Testis (tissue), 2 donors: ENCODE measurements around the gene EHD4.

Experiments
- POLR2A ChIP-seq: fragments of 450-650 bp; IDR thresholded peaks from one replicate; pipeline ENCODE4 v1.6.1; 2017; ENCODE audit warnings: antibody characterized with exemption, mild to moderate bottlenecking, moderate library complexity
- TF ChIP-seq, protein P1 (sequence below), 3 experiments: fragments of 450-650 bp in 2 of 3; fragments of 200-600 bp in 1 of 3; sonication (generic) in 1 of 3; IDR thresholded peaks; one replicate each; pipeline ENCODE4 v1.5.1; 2016 to 2019; ENCODE audit warnings: antibody characterized with exemption in 3 of 3, mild to moderate bottlenecking in 2 of 3, moderate library complexity in 1 of 3

DNA sequence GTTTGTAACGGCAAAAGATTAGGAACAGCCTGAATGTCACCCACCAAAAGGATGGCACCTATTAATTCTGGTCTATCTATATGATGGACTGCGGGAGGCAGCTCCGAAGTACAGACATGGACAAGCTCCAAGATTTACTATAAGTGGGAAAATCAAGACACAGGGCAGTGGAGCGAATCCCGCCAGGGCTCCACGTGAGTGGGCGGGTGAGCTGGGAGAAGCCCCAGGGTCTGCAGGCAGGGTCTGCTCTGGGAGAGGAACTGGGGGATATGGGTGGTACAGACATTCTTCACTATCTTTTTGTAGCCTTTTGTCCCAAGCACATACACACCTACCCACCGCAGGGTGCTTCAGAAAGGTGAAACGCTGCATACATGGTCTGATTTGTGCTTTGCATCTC, 40.3 kb downstream of the EHD4 start:
- TF ChIP-seq, protein P1, sequence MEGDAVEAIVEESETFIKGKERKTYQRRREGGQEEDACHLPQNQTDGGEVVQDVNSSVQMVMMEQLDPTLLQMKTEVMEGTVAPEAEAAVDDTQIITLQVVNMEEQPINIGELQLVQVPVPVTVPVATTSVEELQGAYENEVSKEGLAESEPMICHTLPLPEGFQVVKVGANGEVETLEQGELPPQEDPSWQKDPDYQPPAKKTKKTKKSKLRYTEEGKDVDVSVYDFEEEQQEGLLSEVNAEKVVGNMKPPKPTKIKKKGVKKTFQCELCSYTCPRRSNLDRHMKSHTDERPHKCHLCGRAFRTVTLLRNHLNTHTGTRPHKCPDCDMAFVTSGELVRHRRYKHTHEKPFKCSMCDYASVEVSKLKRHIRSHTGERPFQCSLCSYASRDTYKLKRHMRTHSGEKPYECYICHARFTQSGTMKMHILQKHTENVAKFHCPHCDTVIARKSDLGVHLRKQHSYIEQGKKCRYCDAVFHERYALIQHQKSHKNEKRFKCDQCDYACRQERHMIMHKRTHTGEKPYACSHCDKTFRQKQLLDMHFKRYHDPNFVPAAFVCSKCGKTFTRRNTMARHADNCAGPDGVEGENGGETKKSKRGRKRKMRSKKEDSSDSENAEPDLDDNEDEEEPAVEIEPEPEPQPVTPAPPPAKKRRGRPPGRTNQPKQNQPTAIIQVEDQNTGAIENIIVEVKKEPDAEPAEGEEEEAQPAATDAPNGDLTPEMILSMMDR (IDR thresholded peaks at IDR 0.05), result no peak
- no peak for TF ChIP-seq POLR2A
